Measurements from ENCODE around the gene VHLL.

GRCh38 chr1:156346636-156347035 lies 47.5 kb upstream of the VHLL start:
- TF ChIP-seq MYC (IDR thresholded peaks at IDR 0.05; ENCODE audit: low read depth, low read length), result no peak
- TF ChIP-seq, protein P1, sequence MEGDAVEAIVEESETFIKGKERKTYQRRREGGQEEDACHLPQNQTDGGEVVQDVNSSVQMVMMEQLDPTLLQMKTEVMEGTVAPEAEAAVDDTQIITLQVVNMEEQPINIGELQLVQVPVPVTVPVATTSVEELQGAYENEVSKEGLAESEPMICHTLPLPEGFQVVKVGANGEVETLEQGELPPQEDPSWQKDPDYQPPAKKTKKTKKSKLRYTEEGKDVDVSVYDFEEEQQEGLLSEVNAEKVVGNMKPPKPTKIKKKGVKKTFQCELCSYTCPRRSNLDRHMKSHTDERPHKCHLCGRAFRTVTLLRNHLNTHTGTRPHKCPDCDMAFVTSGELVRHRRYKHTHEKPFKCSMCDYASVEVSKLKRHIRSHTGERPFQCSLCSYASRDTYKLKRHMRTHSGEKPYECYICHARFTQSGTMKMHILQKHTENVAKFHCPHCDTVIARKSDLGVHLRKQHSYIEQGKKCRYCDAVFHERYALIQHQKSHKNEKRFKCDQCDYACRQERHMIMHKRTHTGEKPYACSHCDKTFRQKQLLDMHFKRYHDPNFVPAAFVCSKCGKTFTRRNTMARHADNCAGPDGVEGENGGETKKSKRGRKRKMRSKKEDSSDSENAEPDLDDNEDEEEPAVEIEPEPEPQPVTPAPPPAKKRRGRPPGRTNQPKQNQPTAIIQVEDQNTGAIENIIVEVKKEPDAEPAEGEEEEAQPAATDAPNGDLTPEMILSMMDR (IDR thresholded peaks at IDR 0.05; ENCODE audit: low read depth, low read length), result no peak
